NK-92 (cell line): ENCODE measurements around the gene APOBEC3A.
"Not testable (repeated sequence)": the region's sequence is repeated elsewhere in the genome, so short reads cannot be mapped to it uniquely, and the experiment has no call there.

Experiments
- DNase-seq: peaks from one replicate; lab custom pipeline; 2025; ENCODE audit not compliant: unreplicated experiment; lab: John Stamatoyannopoulos, UW

The APOBEC3A gene

DNA sequence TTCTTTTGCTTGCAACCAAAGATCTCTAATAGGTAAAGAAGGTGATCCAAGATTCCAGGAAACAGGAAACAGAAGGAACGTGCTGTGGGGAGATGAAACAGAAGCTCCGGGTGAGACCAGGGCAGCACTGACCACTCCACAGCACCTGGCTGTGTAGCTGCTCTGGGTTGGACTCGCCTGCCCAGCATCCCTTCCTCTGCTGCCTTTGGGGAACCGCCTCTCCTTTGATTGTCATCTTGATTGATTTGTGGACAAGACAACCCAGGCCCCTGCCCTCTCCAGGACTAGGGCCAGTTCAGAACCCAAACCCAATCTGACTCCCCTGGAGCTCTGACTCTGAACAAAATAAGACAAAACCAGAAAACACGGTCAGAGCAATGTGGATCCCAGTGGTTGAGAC, 14.7 kb upstream of the APOBEC3A start:
- DNase-seq = no peak

DNA sequence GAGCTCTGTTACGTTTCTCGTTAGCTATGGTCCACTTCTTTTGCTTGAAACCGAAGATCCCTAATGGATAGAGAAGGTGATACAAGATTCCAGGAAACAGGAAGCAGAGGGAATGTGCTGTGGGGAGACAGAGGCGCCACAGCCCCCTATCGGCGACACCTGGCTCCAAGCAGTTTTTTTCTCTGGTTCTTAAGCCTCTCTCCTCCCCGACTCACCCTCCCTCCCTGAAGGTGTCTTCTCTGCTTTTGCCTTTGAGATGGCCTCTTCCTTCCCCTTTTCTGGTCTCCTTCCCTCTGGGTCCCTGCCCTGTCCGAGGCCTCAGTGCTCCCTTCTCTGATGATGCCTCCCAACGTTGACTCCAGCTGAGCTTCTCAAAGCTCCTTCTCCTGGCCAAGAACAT, 14.2 kb upstream of the APOBEC3A start:
- DNase-seq = no peak

DNA sequence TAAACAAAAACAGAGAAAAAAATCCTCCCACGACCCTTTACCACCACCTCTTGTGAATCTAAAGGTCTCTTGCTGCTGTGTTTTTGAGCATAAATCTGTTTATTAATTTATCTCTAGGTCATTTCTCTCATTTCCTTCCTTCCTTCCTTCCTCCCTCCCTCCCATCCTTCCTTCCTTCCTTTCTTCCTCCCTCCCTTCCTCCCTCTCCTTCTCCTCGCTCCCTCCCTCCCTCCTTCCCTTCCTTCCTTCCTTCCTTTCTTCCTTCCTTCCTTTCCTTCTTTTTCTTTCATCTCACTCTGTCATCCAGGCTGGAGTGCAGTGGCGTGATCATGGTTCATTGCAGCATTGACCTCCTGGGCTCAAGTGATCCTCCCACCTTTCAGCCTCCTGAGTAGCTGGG, 13.5 kb upstream of the APOBEC3A start:
- DNase-seq = no peak

DNA sequence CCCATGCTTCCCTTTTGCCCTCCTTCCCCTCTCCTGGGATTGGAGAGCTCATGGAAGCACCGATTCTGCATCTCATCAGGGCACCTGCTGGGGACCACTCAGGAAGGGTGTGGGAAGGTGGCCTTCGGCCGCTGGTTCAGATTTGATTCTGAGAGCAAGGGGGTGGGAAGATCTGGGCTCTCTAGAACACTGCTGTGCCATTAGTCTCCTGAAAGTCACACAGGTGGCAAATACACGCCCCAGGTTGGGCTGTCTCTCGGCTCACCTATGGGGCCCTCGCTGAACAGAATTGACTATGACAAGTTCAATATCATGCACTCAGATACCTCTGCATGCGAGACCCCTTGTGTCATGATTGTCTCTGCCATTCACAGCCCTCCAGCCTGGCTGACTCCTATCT, 12.8 kb upstream of the APOBEC3A start:
- DNase-seq = no peak

DNA sequence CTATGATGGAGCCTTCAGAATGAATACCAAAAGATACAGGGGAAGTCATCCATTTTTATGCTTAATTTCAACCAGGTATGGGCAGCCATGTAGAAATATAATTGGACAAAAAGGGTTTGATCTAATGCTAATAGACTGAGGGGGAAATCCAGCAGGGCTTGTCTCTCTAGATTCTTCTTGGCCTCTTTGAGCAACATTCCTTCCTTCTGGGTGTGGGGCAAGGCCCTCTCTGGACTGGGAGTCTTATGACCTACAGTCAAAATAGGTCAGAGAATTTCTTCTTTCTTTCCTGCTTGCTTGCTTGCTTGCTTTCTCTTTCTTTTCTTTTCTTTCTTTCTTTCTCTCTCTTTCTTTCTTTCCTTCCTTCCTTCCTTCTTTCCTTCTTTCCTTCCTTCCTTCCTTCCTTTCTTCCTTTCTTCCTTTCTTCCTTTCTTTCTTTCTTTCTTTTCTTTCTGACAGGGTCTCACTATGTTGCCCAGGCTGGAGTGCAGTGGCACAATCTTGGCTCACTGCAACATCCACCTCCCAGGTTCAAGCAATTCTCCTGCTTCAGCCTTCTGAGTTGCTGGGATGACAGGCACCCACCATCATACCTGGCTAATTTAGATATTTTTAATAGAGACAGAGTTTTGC, 11.6 kb upstream of the APOBEC3A start:
- not testable (repeated sequence) for DNase-seq

DNA sequence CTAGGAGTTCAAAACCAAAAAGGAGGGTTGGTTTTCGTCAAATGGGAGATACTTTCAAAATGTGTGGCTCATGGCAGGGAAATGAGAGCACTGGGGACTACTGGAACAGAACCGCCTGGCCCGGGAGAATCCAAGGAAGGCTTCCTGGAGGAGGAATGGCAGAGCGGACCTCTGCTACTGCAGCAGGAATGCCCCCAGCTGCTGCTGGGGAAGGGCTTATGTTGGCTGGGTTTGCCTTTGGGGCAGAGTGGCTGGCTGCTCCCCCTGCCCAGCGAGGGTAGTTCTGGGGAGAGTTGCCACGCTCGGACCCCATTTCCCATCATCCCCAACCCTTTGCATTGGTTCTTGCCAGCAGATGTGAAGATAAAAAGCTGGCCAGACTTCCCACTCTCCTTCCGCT, 10.6 kb upstream of the APOBEC3A start:
- no peak for DNase-seq

DNA sequence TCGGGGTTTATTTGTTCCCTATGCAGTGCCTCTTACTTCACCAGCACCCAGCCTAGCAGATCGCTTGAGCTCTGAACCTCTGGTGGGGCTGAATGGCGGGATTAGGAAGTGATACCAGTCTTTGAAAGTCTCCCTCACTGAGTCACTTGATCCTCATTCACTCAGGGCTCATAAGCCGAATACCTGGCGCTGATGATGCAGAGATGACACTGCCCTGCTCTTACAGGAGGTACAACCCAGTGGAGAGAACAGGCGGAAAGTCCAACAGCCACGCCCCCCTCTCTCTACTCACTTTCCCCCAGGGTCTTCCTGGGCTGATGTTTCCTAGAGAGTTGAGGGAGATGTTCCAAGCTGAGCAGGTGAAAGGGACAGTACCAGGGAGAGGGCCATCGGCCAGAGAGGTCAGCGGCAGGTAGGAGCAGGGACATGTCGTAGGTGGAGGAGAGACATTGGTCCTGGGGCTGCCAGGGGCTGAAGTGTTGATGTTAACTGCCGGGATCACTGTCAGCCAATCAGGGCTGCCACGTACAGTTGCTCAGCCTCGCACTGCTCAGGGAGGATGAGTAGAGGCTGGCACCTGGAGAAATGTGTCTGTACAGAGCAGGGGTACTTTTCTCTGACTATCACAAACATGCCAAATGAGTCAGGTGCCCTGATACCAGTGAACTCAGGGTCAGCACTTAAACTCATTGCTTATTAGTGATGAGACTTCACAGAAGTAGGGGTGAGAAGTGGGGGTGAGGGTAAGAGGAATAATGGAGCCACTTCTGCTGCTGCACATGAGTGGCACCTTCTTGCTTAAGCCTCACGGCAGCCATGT, 9.9 kb upstream of the APOBEC3A start:
- DNase-seq = no peak

DNA sequence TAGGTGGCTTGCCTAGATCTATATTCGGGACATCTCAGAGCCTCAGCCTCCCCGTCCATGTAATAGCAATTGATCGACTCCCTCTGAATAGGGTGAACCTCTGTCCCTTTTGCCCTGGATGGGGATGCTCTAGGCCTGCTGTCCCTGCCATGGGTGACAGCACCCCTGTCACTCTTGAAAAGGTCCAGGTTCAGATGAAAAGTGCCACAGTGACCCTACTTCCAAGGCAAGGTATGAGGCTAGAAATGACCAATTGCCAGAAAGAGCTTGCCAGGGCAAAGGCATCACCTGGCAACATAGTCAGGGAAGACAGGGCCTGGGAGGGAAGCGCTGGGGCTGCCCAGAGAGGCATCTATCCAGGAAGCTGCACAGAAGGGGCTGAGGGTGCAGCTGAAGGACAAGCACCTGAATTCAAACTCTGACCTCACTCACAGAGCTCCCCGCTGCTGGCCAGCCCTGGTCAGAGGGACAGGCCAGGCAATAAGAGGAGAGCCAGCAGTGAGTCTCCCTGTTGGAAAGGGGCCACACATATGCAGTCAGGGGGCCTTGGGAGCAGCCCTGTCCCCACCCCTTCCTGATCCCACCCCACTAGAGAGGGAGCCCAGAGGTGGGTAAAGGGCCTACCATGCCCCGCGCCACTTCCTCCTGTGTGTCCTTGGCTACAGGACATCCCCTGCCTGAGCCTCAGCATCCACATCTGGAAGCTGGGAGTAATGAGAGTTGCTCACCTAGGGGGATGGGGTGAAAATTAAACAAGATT, 9.0 kb upstream of the APOBEC3A start:
- no peak for DNase-seq

DNA sequence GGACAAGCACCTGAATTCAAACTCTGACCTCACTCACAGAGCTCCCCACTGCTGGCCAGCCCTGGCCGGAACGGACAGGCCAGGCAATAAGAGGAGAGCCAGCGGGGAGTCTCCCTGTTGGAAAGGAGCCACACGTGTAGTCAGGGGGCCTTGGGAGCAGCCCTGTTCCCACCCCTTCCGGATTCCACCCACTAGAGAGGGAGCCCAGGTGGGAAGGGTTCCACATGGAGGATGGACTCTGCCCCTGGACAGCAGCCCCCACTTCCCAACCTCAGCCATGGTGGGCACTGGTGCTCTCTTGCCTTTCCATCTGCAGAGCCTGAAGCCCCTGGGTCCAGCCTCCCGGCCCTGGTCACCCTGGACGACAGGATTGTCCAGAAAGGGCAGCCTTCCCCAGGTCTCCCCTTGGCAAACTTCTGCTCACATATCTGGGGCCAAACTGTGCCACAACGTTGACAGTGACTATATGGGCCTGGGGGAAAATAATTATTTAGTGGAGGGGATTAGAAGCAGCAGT, 7.5 kb upstream of the APOBEC3A start:
- DNase-seq = no peak

DNA sequence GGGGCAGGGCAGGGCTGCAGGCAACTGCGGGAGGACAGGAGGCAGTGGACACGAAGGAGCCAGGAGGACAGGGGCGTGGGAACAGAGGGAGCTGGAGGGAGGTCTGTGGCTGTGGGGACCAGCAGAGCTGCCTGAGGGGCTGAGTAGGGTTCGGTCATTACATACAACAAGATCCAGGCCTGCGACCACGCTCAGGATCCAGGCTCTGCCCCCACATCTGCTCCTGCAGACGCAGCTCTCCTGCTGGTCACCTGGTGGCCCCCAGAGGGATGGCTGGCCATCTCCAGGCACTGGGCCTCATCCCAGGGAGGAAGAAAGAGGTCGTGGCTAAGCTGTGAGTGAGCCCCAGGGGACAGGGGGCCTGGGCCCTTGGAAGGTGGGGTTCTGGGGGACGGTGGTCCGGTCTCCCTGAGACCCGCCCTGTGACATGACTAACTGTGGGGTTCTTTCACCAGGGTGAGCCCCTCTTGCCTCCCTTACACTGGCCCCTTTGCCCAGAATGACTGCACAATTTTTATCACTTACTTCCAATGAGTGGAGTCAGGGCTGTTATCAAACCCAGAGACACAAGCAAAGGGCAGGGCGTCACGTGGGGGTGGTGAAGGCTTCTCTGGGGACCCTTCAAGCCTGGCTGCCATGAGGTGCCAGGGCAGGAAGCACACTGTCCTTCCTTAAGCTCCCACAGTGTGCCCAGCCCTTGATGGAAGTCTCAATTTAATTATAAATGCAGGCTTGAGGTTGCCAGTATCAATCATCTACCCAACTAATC, 6.7 kb upstream of the APOBEC3A start:
- DNase-seq = no peak

DNA sequence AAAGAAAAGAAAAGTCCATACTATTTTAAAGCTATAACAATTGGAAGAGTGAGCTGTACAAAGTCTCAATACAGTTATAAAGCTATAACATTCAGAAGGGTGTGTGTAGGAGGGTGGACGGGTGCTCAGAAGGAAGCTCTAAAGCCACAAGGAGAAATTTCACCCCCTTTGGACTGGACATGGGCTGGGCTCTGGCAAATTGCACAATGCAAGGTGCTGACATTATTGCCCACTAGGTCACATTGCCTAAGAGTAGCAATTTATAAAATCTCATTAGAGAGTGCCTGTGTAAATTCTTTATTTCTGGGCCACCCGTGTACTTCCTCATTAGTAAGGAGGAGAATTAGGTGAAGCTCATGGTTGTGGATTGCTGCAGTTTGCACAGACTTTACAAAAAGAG, 5.7 kb upstream of the APOBEC3A start:
- no peak for DNase-seq

DNA sequence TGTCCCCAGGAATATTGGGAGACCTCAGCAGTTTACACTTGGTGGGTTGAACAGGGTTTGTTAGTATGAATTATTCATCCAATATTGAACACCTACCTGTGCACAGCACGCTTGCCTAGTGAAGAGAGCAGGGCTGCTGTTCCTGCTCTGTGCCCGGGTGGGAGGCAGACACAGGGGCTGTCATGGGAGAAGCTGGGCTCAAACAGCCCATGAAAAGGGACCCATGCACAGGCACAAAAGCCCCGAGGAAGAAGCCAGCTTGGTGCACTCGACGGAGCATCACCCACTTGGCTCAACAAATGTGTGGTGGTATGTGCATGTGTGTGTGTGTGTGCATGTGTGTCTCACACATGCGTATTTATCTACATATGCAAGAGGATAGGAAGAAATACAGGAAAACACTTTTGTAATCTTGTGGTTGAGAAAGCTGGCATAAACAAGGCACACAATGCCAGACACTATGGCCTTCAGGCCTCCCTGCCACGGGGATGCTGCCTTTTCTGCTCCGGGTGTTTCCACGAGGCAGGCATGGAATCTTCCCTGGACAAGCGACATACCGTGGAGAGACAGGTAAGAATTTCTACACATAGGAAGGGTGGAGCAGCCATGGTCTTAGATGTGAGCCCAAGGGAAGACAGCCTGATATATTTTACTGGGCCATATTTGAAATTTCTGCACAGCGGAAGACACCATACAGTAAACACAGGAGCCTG, 5.0 kb upstream of the APOBEC3A start:
- no peak for DNase-seq

DNA sequence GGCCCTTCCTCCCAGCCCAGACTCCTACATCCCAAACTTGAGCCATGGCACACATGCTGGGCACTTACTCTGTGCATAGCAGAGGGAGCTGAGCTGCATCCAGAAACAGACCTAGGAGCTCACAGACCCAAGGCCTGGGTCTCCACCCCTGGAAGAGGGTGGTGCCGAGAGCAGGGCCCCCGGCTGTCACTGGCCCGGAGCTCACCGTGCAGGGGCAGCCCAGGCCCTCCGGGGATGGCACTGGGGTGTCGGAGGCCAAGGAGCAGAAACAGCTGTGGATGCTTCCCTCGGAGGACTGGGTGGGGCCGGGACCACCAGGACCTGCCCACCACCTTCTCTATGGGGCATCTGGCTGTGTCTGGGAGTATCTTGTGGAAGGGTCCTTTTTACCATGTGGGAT, 4.3 kb upstream of the APOBEC3A start:
- no peak for DNase-seq

DNA sequence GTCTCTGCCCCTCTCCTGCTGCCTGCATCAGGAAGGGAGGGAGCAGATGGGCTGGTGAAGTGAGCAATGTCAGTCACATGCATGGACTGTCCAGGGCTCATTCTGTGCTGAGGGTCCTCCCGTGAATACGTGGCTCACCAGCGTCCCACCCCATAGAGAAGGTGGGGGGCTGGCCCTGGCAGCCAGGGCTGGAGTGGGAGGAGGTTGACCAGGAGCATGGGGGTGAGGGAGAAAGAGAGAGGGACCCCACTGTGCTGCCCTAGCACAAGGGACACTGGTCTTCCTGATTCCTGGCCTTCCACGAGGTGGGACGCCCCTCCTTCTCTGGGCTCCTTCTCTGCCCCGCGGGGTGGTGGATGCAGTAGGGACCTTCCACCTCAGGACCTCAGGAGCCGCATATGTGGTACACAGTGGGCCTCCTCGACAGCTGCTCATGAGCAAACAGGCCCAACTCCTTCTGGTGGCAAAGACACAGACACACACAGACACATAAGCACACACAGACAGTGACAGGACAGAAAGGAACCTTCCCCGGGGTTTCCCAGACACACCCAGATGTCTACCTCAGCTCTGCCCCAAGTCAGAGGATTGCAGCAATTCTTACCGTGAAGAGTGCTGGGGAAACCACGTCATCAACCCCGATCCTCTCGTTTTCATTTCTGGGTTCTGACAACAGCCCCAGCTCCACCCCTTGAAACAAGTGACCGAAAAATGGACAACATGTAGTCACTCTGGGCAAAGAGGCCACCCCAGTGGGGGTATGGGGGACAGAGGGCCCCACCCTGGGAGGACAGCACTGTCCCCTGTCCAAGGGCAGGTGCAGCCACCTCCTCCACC, 3.6 kb upstream of the APOBEC3A start:
- DNase-seq = no peak

DNA sequence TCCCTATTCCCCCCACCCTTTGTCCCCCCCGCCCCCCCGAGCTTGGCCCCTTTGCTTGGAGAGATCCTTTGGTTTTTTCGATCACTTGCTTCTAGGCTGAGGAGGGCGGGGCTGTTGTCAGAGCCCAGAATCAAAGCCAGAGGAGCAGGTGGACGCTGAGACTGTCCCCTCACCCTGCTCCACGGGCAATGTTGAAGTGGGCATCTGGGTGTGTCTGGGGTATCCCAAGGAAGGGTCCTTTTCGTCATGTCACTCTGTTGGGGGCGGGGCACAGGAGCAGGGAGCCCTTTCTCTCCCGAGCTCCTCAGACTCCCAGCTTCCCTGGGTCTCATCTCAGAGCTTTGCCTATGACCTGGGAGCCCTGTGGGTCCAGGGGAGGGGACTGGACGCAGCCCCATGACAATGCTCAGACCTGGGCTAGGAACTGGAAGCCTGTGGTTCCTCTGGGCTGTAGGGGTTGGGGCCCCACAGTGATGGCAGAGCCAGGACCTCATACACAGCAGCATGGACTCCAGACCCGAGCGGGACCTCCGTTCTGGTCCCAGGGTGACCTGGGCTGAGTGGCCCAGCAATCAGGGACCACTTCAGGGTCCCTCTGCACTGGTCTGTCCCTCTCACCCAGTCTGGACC, 2.9 kb upstream of the APOBEC3A start:
- DNase-seq = no peak

DNA sequence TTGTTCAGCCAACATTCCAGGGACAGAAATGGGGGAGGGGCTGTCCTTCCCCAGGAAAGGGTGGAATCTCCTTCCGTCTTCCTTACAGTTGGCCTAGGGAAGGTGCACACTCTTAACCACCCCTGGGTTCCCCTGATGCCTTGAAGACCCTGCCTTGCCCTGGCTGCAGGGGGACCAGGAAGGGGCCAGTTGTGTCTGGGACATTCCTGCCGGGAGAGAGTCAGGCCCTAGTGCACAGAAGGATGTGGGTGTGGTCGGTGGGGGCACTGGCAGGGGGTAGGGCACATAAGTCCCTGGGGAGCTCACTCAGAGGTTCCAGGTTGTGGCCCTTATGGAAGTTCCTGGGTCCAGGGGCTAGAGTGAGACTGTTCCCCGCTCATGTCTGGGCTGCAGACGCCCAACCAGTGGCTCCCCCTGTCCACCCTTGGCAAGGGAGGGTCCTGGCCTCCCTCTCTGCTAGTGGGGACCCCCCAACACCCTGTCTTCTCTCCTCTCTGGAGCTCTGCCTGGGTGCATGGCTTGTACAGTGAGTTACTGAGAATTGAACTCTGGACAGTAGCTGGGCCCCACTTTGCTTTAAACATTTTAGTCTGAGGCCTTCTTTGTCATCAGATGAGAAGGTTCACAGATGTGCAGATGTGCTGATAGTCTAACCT, 2.0 kb upstream of the APOBEC3A start:
- DNase-seq = no peak

DNA sequence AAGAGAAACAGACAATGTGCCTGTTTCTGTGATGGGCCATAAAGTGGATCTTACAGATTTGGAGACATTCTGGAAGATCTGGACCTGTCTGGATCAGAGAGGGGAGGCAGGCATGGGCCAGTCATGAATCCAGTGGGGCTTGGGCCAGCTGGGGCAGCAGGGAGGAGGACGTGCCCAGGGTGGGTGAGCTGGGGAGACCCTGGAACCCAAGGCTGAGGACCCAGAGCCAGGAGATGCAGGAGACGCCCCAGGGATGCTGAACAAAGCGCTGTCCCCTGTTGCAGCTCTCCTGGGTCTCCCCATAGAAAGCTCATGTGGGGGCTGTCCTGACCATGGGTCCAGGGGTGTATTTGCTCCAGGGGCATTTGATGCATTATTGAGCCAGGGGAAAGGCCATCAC, 1.5 kb upstream of the APOBEC3A start:
- DNase-seq = no peak

DNA sequence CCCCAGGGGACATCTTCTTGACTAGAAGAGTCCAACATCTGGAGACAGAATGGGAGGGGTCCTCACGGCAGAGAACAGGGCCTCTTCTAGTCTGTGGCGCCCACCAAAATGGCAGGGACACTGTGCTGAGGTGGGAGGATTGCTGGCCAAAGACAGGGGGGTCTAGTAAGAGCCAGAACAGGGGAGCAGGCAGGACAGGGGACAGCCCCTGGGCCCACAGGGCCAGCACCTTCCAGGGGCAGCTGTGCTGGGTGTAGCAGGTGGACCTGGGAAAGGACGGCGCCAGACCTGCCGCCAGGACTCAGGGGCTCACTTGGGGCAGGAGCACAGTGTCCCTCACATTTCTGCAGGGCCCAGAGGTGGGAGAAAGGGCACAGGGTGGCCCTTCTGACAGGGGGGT, 858 bp upstream of the APOBEC3A start:
- DNase-seq = no peak
